Esophagus muscularis mucosa (tissue), 3 donors: ENCODE measurements around the gene EFR3B.

Source experiments
- CTCF ChIP-seq, 3 experiments: fragments of 200-600 bp in 2 of 3; fragments of 450-650 bp in 1 of 3; sonication (generic) in 2 of 3; IDR thresholded peaks; one replicate each; pipeline ENCODE4 v1.5.1; 2017 to 2019; ENCODE audit warnings: antibody characterized with exemption in 3 of 3, mild to moderate bottlenecking in 2 of 3, moderate library complexity in 1 of 3
- POLR2A ChIP-seq: fragments of 450-650 bp; IDR thresholded peaks from one replicate; pipeline ENCODE4 v1.6.1; 2017; ENCODE audit warnings: antibody characterized with exemption, moderate library complexity, mild to moderate bottlenecking, low read depth
- POLR2AphosphoS5 ChIP-seq, 2 donors: sonication (generic); formaldehyde crosslinking; IDR thresholded peaks; one replicate each; pipeline ENCODE4 v1.6.1; 2017; ENCODE audit warnings: antibody characterized with exemption in 2 of 2

DNA sequence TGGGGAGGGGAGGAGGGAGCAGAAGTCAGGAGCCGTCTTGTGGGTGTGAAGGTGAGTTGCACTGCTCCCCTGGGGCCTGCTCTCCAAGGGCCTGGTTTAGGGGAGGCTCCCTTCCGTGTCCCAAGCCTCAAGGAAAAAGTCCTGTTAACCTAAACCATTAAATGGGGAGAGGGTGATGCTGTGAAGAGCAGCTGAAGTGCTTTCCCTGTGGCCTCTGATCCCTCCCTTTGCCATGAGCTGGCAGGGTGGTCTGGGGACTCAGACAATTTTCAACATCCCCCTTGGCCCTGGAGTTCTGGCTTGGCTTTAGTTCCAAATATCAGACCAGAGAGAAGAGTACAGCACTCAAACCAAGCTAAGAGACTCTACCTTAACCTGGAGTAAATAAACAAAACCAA, 127.2 kb downstream of the EFR3B start:
- TF ChIP-seq POLR2AphosphoS5 (IDR thresholded peaks at IDR 0.05) (no peak), CTCF (IDR thresholded peaks at IDR 0.05) (no peak), POLR2A (no peak)
